SU-DHL-6 (cell line): ENCODE data around the gene CTSZ.
A peak's percentile ranks its signal among the peaks of the same experiment; 100 is the strongest.
"Not testable (repeated sequence)": the region's sequence is repeated elsewhere in the genome, so short reads cannot be mapped to it uniquely, and the experiment has no call there.

Source experiments
- H2AFZ ChIP-seq: fragments of 200-600 bp; sonication (generic); 2 replicates; pipeline ENCODE4 v1.6.1; 2014; ENCODE audit warnings: low read depth, mild to moderate bottlenecking, moderate library complexity, mixed read lengths, antibody characterized with exemption, low read length; ENCODE audit not compliant: severe bottlenecking
- H3F3A ChIP-seq: fragments of 200-600 bp; shearing (Covaris generic); 2 replicates; pipeline ENCODE4 v1.6.0; 2016; ENCODE audit warnings: antibody characterized with exemption, mild to moderate bottlenecking; ENCODE audit not compliant: insufficient read depth
- H3K27ac ChIP-seq: fragments of 200-600 bp; sonication (generic); 2 replicates; pipeline ENCODE4 v1.5.1; 2016; ENCODE audit warnings: low read depth, mild to moderate bottlenecking, low read length, moderate library complexity, mixed read lengths
- H3K27me3 ChIP-seq: fragments of 200-600 bp; sonication (generic), shearing (Covaris generic); 2 replicates; pipeline ENCODE4 v1.6.0; 2014; ENCODE audit warnings: mild to moderate bottlenecking, low read length
- H3K36me3 ChIP-seq: fragments of 200-600 bp; sonication (generic); 2 replicates; pipeline ENCODE4 v1.6.1; 2014; ENCODE audit warnings: mild to moderate bottlenecking, low read length, mixed read lengths
- H3K4me2 ChIP-seq: fragments of 300-600, 200-600 bp; shearing (Covaris generic), sonication (generic); 2 replicates; pipeline ENCODE4 v1.6.0; 2014; ENCODE audit warnings: low read length, low read depth, mild to moderate bottlenecking; ENCODE audit not compliant: poor library complexity, severe bottlenecking
- H3K4me3 ChIP-seq: fragments of 200-600 bp; sonication (generic); 2 replicates; pipeline ENCODE4 v1.5.1; 2014; ENCODE audit warnings: antibody characterized with exemption, low read length, mild to moderate bottlenecking, mixed read lengths; ENCODE audit not compliant: insufficient read depth, poor library complexity, severe bottlenecking
- H3K79me2 ChIP-seq: fragments of 200-600 bp; sonication (generic); 2 replicates; pipeline ENCODE4 v1.6.1; 2014; ENCODE audit warnings: mild to moderate bottlenecking, low read length, moderate library complexity; ENCODE audit not compliant: insufficient read depth
- H3K9ac ChIP-seq: fragments of 200-600 bp; sonication (generic); 2 replicates; pipeline ENCODE4 v1.7.0; 2014; ENCODE audit warnings: mild to moderate bottlenecking, low read length
- H3K9me2 ChIP-seq: fragments of 200-600 bp; sonication (generic); replicated peaks from 2 replicates; pipeline ENCODE4 v1.6.1; 2014; ENCODE audit warnings: low read length; ENCODE audit not compliant: insufficient read depth
- H3K9me3 ChIP-seq: fragments of 200-600 bp; sonication (generic); 2 replicates; pipeline ENCODE4 v1.6.1; 2014; ENCODE audit warnings: low read length, mixed read lengths; ENCODE audit not compliant: insufficient read depth
- H4K20me1 ChIP-seq: fragments of 200-600 bp; sonication (generic); 2 replicates; pipeline ENCODE4 v1.6.1; 2014; ENCODE audit warnings: low read depth, mild to moderate bottlenecking, antibody characterized with exemption, low read length, moderate library complexity, mixed read lengths
- CTCF ChIP-seq: fragments of 200-600 bp; sonication (generic); IDR thresholded peaks from one replicate; pipeline ENCODE4 v1.5.1; 2017; ENCODE audit warnings: antibody characterized with exemption, mild to moderate bottlenecking, low read length, moderate library complexity; ENCODE audit not compliant: insufficient read depth, poor library complexity, severe bottlenecking
- EZH2phosphoT487 ChIP-seq: fragments of 200-600 bp; sonication (generic), shearing (Covaris generic); conservative IDR thresholded peaks from 2 replicates; pipeline ENCODE4 v1.6.1; 2018; ENCODE audit warnings: mild to moderate bottlenecking, antibody characterized with exemption, low read length, moderate library complexity, mixed read lengths

The CTSZ gene

GRCh38 chr20:58985656-58986055, 21.4 kb downstream of the CTSZ start:
- Histone ChIP-seq H3K36me3 (peaks cover 19% of the 10 kb centered on the region), H2AFZ (no peak overlapping the region), H3K27me3 (no peaks in the 10 kb centered on the region), H3F3A (0 out of 2 replicates have a peak, but pooled peaks cover 4% of the 10 kb centered on the region), H3K27ac (no peak overlapping the region), H3K9me3 (no peaks in the 10 kb centered on the region), H3K4me2 (no peak overlapping the region), H3K9ac (no peak overlapping the region), H3K79me2 (peaks cover 51% of the 10 kb centered on the region), H3K9me2 (no peaks in the 10 kb centered on the region), H3K4me3 (no peak overlapping the region), H4K20me1 (peaks cover 4% of the 10 kb centered on the region; the same call in 1 of the 2 replicates)
- TF ChIP-seq EZH2phosphoT487 (no peak), CTCF (no peak)

- peaks cover 5% of the 10 kb centered on the region; the same call in 1 of the 2 replicates for H3F3A ChIP-seq
- peaks cover 15% of the 10 kb centered on the region for H3K36me3 ChIP-seq
- no peaks in the 10 kb centered on the region for H3K9me2 ChIP-seq
- no peaks in the 10 kb centered on the region for H3K27me3 ChIP-seq
- peaks cover 51% of the 10 kb centered on the region for H3K79me2 ChIP-seq
- H3K27ac ChIP-seq, result no peak overlapping the region
- no peak overlapping the region for H3K9ac ChIP-seq
- peaks cover 4% of the 10 kb centered on the region; the same call in 1 of the 2 replicates for H4K20me1 ChIP-seq
- no peak overlapping the region for H2AFZ ChIP-seq
- no peak overlapping the region for H3K4me3 ChIP-seq
- TF ChIP-seq CTCF (no peak), EZH2phosphoT487 (no peak)
- H3K9me3 ChIP-seq, result no peaks in the 10 kb centered on the region
- H3K4me2 ChIP-seq, result peak overlapping the region; percentile 47
Observed at GRCh38 chr20:58984691-58985090, 22.4 kb downstream of the CTSZ start.

GRCh38 chr20:58983115-58983468, 24.0 kb downstream of the CTSZ start:
- Histone ChIP-seq H3K36me3 (peaks cover 12% of the 10 kb centered on the region), H3K79me2 (peaks cover 51% of the 10 kb centered on the region), H3K4me3 (peak overlapping the region; percentile 18), H3K4me2 (peak overlapping the region; percentile 90)
- not testable (repeated sequence) for H3K9ac ChIP-seq, H4K20me1 ChIP-seq, H3K27me3 ChIP-seq, H3K9me2 ChIP-seq, H3K9me3 ChIP-seq, H3K27ac ChIP-seq, H3F3A ChIP-seq, H2AFZ ChIP-seq

GRCh38 chr20:58982406-58983114, 24.5 kb downstream of the CTSZ start:
- H3K4me2 ChIP-seq, result peak overlapping the region; percentile 90
- peak overlapping the region; percentile 95 for H3K4me3 ChIP-seq
- no peaks in the 10 kb centered on the region for H3K27me3 ChIP-seq
- peak overlapping the region; percentile 89 for H3K9ac ChIP-seq
- peaks cover 10% of the 10 kb centered on the region for H3K36me3 ChIP-seq
- H3K27ac ChIP-seq, result no peak overlapping the region
- H3K9me3 ChIP-seq, result no peaks in the 10 kb centered on the region
- no peak for TF ChIP-seq EZH2phosphoT487
- no peak for TF ChIP-seq CTCF
- peaks cover 51% of the 10 kb centered on the region for H3K79me2 ChIP-seq
- H2AFZ ChIP-seq, result no peak overlapping the region
- no peaks in the 10 kb centered on the region for H3K9me2 ChIP-seq
- peaks cover 5% of the 10 kb centered on the region; the same call in 1 of the 2 replicates for H3F3A ChIP-seq
- H4K20me1 ChIP-seq, result peaks cover 4% of the 10 kb centered on the region; the same call in 1 of the 2 replicates
